ENCODE measurements around the gene C1S. TPM values are rescaled to one million over a fixed set of nuclear protein-coding genes. Genes with fewer than 3 reads are reported as not detected.

Gene C1S
- total and polyA plus RNA-seq, 9 of the 15 experiments (the other 6 are each of a cell fraction or from before 2014, with no cell fraction given): 0.08 to 0.84 (median 0.27) TPM

- TF ChIP-seq REST (IDR thresholded peaks at IDR 0.05; ENCODE audit: borderline replicate concordance) (peak; percentile 37; the same call in 1 of the 2 replicates), REST (CRISPR knock-in tag; IDR thresholded peaks at IDR 0.05; ENCODE audit: low read depth) (no peak), HNRNPL (IDR thresholded peaks at IDR 0.05; ENCODE audit: low read depth, low read length) (no peak), MCM7 (IDR thresholded peaks at IDR 0.05) (no peak), ZNF41 (CRISPR knock-in tag; conservative IDR thresholded peaks at IDR 0.05) (no peak), PHF20 (IDR thresholded peaks at IDR 0.05; ENCODE audit: partially characterized antibody) (no peak), SUPT5H (IDR thresholded peaks at IDR 0.05) (no peak), IFI16 (CRISPR knock-in tag; IDR thresholded peaks at IDR 0.05) (no peak), ZNF23 (CRISPR knock-in tag; IDR thresholded peaks at IDR 0.05) (no peak), SRF (CRISPR knock-in tag; IDR thresholded peaks at IDR 0.05) (no peak), HMBOX1 (IDR thresholded peaks at IDR 0.05) (no peak), KAT7 (CRISPR knock-in tag; IDR thresholded peaks at IDR 0.05; ENCODE audit: borderline replicate concordance) (no peak), CTCF (IDR thresholded peaks at IDR 0.05 in 2 of 3, conservative IDR thresholded peaks at IDR 0.05 in 1 of 3; ENCODE audit: insufficient read depth in 2 of 3, low read depth in 1 of 3, low read length in 3 of 3) (peak; percentile 63 to 77 (median 66))
Measured at GRCh38 chr12:7113389-7113871, 52.9 kb downstream of the C1S start (continued).

Measured in K562 (cell line).